Measurements from ENCODE around the gene SYNE2. TPM values are rescaled to one million over a fixed set of nuclear protein-coding genes. Genes with fewer than 3 reads are reported as not detected.
"Not testable (repeated sequence)": the region's sequence is repeated elsewhere in the genome, so short reads cannot be mapped to it uniquely, and the experiment has no call there.

Gene SYNE2
- total and polyA plus RNA-seq, 9 donors, result 29.1 to 66.9 (median 50.0) TPM

DNA sequence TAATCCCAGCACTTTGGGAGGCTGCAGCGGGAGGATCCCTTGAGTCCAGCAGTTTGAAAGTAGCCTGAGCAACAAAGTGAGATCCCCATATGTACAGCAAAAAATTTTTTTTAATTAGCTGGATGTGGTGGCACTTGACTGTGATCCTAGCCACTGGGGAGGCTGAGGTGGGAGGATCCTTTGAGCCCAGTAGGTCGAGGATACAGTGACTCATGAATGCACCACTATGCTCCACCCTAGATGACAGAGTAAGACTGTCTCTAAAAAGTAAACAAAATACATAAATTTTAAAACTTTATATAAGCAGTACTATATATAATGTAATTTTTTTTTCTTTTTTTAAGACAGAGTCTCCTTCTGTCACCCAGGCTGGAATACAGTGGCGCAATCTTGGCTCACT is 326.0 kb downstream of the SYNE2 start:
- Histone ChIP-seq H3K4me3 (ENCODE audit: low read length) (no peak overlapping the region), H3K4me1 (ENCODE audit: control insufficient read depth, insufficient read depth, low read length) (no peaks in the 10 kb centered on the region), H3K36me3 (ENCODE audit: control insufficient read depth, insufficient read depth, low read length) (peaks cover 11% of the 10 kb centered on the region), H3K9me3 (replicated peaks; ENCODE audit: control insufficient read depth, low read depth, low read length) (no peaks in the 10 kb centered on the region), H3K27ac (ENCODE audit: low read length) (no peak overlapping the region), H3K27me3 (ENCODE audit: control insufficient read depth, insufficient read depth, low read length) (no peaks in the 10 kb centered on the region)
- WGBS (ENCODE audit: insufficient coverage), result 80% methylated on average over 1 of the region's 3 CpGs
- DNase-seq, result no peak

DNA sequence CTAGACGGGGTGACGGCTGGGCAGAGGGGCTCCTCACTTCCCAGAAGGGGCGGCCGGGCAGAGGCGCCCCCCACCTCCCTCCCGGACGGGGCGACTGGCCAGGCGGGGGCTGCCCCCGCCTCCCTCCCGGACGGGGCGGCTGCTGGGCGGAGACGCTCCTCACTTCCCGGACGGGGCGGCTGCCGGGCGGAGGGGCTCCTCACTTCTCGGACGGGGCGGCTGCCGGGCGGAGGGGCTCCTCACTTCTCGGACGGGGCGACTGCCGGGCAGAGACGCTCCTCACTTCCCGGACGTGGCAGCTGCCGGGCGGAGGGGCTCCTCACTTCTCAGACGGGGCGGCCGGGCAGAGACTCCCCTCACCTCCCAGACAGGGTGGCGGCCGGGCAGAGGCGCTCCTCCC is 330.1 kb downstream of the SYNE2 start:
- peaks cover 19% of the 10 kb centered on the region for H3K36me3 ChIP-seq (ENCODE audit: control insufficient read depth, insufficient read depth, low read length)
- not testable (repeated sequence) for H3K9me3 ChIP-seq (replicated peaks; ENCODE audit: control insufficient read depth, low read depth, low read length); H3K27ac ChIP-seq (ENCODE audit: low read length)

DNA sequence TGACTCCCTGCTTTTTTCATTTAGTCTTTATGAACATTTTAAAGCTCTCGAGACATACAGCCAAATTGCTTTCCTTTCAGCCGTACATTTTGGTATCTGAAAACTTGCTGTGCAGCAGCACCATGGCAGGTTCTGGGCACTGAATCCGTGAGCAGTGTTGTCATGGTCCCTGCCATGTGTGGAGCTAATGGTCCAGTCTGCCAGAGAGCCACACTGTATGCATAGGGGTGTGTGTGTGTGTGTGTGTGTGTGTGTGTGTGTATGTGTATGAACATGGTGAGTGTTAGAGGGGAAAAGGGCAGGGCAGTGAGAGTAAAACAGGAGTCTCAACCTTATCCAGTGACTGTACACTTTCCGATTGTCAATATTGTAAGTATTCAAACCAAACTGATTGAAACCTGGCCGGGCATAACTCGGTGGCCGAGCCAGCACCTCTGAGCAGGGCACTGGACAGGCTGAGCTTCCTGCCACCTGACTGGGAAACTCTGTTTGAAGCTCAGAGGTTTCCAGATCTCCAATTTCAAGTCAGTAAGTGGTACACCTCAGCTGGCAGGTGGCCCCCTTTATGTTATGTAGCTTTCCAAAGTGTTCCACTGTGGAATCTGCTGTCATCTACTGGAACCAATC is 331.4 kb downstream of the SYNE2 start:
- no peak for DNase-seq
- H3K27ac ChIP-seq (ENCODE audit: low read length), result no peak overlapping the region
- H3K4me1 ChIP-seq (ENCODE audit: control insufficient read depth, insufficient read depth, low read length), result no peaks in the 10 kb centered on the region
- no peaks in the 10 kb centered on the region for H3K27me3 ChIP-seq (ENCODE audit: control insufficient read depth, insufficient read depth, low read length)
- H3K36me3 ChIP-seq (ENCODE audit: control insufficient read depth, insufficient read depth, low read length), result peaks cover 20% of the 10 kb centered on the region
- no peaks in the 10 kb centered on the region for H3K9me3 ChIP-seq (replicated peaks; ENCODE audit: control insufficient read depth, low read depth, low read length)
- H3K4me3 ChIP-seq (ENCODE audit: low read length), result no peak overlapping the region
- WGBS (ENCODE audit: insufficient coverage), result 90% methylated on average over 7 of the region's 7 CpGs

More for the DNA sequence above, 330.1 kb downstream of the SYNE2 start:
- WGBS (ENCODE audit: insufficient coverage), result 99% methylated on average over 31 of the region's 40 CpGs
- H3K4me1 ChIP-seq (ENCODE audit: control insufficient read depth, insufficient read depth, low read length); DNase-seq; H3K27me3 ChIP-seq (ENCODE audit: control insufficient read depth, insufficient read depth, low read length); H3K4me3 ChIP-seq (ENCODE audit: low read length): not testable (repeated sequence)

DNA sequence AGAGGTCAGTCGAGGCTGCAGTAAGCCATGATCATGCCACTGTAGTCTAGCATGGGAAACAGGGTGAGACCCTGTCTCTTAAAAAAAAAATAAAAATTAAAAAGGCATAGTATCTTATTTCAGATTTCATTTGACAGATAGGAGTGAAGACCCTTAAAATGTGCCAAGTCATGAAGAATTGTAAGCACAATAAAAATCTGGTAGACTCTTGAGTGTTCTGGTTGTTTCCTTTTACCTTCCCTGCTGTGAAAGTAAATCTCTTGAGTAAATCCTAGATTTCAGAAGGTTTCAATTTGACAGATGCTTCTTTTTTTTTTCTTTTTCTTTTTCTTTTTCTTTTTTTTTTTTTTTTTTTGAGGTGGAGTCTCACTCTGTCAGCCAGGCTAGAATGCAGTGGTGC is 332.4 kb downstream of the SYNE2 start:
- no peaks in the 10 kb centered on the region for H3K27me3 ChIP-seq (ENCODE audit: control insufficient read depth, insufficient read depth, low read length)
- WGBS (ENCODE audit: insufficient coverage), result 100% methylated on average over 1 of the region's 1 CpG
- no peaks in the 10 kb centered on the region for H3K9me3 ChIP-seq (replicated peaks; ENCODE audit: control insufficient read depth, low read depth, low read length)
- peaks cover 23% of the 10 kb centered on the region for H3K36me3 ChIP-seq (ENCODE audit: control insufficient read depth, insufficient read depth, low read length)
- DNase-seq, result no peak
- H3K4me1 ChIP-seq (ENCODE audit: control insufficient read depth, insufficient read depth, low read length), result no peaks in the 10 kb centered on the region
- no peak overlapping the region for H3K27ac ChIP-seq (ENCODE audit: low read length)
- H3K4me3 ChIP-seq (ENCODE audit: low read length), result no peak overlapping the region

DNA sequence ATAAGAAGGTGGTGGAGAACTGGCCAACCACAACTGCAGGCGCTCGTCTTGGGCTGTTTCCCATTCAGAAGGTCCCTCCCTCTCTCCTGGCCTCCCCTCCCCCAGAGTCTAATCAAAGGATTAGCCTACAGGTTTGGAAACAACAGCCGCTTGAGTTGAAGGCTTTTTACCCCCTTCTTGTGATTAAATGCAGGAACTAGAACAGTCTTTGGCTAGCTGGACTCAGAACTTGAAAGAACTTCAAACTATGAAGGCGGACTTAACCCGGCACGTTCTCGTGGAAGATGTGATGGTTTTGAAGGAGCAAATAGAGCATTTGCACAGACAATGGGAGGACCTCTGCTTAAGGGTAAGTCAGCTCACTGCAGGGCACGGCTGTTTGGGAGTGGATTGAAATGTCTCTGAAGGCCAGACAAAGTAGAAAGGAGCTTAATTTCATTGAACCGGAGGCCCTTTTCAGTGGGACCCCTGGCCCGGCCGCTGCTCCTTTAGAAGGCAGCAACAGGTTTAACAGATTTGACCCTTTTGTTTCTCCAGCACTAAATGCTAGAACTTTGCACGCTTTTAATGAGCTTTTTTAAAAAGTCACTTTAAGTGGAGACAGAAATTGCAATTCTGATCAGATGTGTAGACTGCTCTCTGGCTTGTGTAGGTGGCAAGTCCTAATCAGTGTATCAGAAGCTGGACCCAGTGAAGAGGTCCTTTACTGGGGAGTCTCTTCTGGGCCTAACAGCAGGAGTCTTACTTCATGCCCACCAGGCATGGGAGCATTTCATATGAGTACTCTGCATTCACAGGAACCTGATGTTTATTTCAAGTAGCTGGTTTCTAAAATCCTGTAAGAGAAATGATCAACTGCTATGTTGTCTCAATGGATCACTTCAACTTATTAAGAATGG is 333.7 kb downstream of the SYNE2 start:
- 43% methylated on average over 10 of the region's 12 CpGs for WGBS (ENCODE audit: insufficient coverage)
- peaks cover 23% of the 10 kb centered on the region for H3K36me3 ChIP-seq (ENCODE audit: control insufficient read depth, insufficient read depth, low read length)
- no peak overlapping the region for H3K4me3 ChIP-seq (ENCODE audit: low read length)
- H3K27me3 ChIP-seq (ENCODE audit: control insufficient read depth, insufficient read depth, low read length), result no peaks in the 10 kb centered on the region
- no peaks in the 10 kb centered on the region for H3K4me1 ChIP-seq (ENCODE audit: control insufficient read depth, insufficient read depth, low read length)
- DNase-seq, result no peak
- no peak overlapping the region for H3K27ac ChIP-seq (ENCODE audit: low read length)
- H3K9me3 ChIP-seq (replicated peaks; ENCODE audit: control insufficient read depth, low read depth, low read length), result no peaks in the 10 kb centered on the region

DNA sequence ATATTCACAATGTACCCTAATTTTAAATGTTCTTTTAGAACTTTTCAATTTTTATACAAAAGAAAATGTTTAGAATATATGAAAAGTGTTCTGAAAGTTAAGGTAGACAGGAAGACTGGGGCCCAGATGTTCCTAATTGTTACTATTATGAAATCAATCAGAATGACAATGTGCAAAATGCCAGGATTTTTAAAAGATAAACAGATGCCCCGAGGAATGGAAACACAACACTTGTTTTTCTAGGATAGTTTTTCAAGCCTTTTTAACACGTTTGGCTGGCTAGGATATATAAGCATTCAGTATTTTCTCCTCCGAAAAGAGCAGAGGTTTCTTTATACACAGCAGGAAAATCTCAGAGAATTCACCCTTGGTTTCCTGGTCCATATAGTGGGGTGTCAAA is 334.5 kb downstream of the SYNE2 start:
- H3K4me3 ChIP-seq (ENCODE audit: low read length), result no peak overlapping the region
- DNase-seq, result no peak
- WGBS (ENCODE audit: insufficient coverage), result no CpG with 5 or more reads among the region's 3 CpGs
- H3K27ac ChIP-seq (ENCODE audit: low read length), result no peak overlapping the region
- H3K27me3 ChIP-seq (ENCODE audit: control insufficient read depth, insufficient read depth, low read length), result no peaks in the 10 kb centered on the region
- H3K9me3 ChIP-seq (replicated peaks; ENCODE audit: control insufficient read depth, low read depth, low read length), result no peaks in the 10 kb centered on the region
- H3K36me3 ChIP-seq (ENCODE audit: control insufficient read depth, insufficient read depth, low read length), result peaks cover 28% of the 10 kb centered on the region
- H3K4me1 ChIP-seq (ENCODE audit: control insufficient read depth, insufficient read depth, low read length), result no peaks in the 10 kb centered on the region

DNA sequence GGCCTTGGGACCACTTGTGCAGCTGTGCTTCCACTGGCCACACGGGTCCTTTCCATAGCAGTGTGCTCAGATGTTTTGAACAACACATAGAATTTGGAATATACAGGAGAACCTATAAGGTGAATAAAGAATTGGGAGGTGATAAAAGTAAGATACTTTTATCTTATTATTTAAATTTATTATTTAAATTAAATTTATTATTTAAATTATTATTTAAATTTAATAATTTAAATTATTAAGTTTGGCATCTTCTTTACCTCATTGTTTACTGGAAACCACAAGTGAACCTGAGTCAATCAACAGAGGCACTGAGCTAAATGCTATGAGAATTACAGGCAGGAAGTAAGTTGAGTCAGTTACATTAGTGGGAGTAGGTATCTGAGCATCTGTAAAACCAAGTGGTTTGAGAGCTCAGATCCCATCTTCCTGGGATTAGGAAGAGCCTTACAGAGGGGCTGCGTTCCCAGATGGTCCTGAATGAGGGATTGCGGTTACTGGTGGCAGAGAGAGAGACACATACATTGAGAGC is 338.2 kb downstream of the SYNE2 start:
- H3K4me1 ChIP-seq (ENCODE audit: control insufficient read depth, insufficient read depth, low read length), result no peaks in the 10 kb centered on the region
- no peak overlapping the region for H3K4me3 ChIP-seq (ENCODE audit: low read length)
- WGBS (ENCODE audit: insufficient coverage), result 100% methylated on average over 2 of the region's 3 CpGs
- H3K9me3 ChIP-seq (replicated peaks; ENCODE audit: control insufficient read depth, low read depth, low read length), result no peaks in the 10 kb centered on the region
- H3K27me3 ChIP-seq (ENCODE audit: control insufficient read depth, insufficient read depth, low read length), result no peaks in the 10 kb centered on the region
- peaks cover 26% of the 10 kb centered on the region for H3K36me3 ChIP-seq (ENCODE audit: control insufficient read depth, insufficient read depth, low read length)
- no peak overlapping the region for H3K27ac ChIP-seq (ENCODE audit: low read length)
- no peak for DNase-seq

DNA sequence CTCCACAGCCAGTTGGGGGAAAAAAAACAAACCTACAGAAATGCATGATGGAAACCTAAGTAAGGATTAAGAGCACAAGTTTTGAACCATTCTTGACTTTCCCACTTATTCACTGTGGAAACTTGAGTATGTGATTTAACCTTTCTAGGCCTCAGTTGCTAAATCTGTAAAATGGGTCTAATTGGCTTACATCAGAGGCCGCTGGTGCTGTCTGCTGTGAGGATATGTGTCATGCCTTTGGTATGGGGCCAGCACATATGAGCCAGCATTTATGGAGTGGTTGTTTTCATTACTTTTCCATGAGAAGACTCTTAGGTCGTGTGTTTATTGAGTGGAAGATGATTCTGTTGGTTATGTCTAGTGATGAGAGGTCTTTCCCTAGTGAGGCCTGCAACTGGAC is 339.0 kb downstream of the SYNE2 start:
- no peaks in the 10 kb centered on the region for H3K4me1 ChIP-seq (ENCODE audit: control insufficient read depth, insufficient read depth, low read length)
- no peaks in the 10 kb centered on the region for H3K9me3 ChIP-seq (replicated peaks; ENCODE audit: control insufficient read depth, low read depth, low read length)
- H3K27ac ChIP-seq (ENCODE audit: low read length), result no peak overlapping the region
- H3K36me3 ChIP-seq (ENCODE audit: control insufficient read depth, insufficient read depth, low read length), result peaks cover 21% of the 10 kb centered on the region
- 29% methylated on average over 1 of the region's 2 CpGs for WGBS (ENCODE audit: insufficient coverage)
- no peak for DNase-seq
- no peak overlapping the region for H3K4me3 ChIP-seq (ENCODE audit: low read length)
- no peaks in the 10 kb centered on the region for H3K27me3 ChIP-seq (ENCODE audit: control insufficient read depth, insufficient read depth, low read length)

DNA sequence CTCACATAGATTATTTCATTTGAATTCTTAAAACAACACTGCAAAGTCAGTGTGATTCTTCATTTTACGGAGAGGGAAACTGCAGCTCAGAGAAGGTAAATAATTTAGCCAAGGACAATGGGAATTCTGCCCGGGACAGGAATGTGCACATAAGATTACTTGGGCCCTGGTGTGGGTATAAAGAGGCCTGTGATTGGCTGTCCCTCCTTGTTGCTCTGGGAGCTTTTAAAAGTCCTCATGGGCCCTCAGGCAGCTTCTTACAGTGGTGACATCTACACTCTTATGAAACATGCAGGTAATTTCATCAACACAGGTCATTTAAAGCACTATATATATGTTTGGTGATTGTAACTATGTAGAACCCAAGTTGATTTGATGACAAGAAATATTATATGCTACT is 341.0 kb downstream of the SYNE2 start:
- Histone ChIP-seq H3K36me3 (ENCODE audit: control insufficient read depth, insufficient read depth, low read length) (peaks cover 14% of the 10 kb centered on the region), H3K4me3 (ENCODE audit: low read length) (no peak overlapping the region), H3K9me3 (replicated peaks; ENCODE audit: control insufficient read depth, low read depth, low read length) (no peaks in the 10 kb centered on the region), H3K27me3 (ENCODE audit: control insufficient read depth, insufficient read depth, low read length) (no peaks in the 10 kb centered on the region), H3K4me1 (ENCODE audit: control insufficient read depth, insufficient read depth, low read length) (peaks cover 4% of the 10 kb centered on the region), H3K27ac (ENCODE audit: low read length) (no peak overlapping the region)
- no CpG with 5 or more reads among the region's 2 CpGs for WGBS (ENCODE audit: insufficient coverage)
- no peak for DNase-seq

DNA sequence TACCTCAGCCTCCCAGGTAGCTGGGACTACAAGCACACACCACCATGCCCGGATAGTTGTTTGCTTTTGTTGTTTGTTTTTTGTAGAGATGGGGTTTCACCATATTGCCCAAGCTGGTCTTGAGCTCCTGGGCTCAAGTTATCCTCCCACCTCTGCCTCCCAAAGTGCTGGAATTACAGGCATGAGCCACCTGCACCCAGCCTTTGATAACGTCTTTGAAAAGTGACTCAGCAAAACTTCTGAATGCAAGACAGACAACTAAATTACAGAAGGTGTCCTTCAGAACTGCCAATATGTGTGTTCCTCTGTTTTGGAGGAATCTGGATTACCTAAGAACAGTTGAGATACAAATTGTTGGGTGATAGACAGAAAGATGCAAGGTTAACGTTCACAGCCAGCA is 341.6 kb downstream of the SYNE2 start:
- DNase-seq, result no peak
- peaks cover 4% of the 10 kb centered on the region for H3K4me1 ChIP-seq (ENCODE audit: control insufficient read depth, insufficient read depth, low read length)
- peaks cover 11% of the 10 kb centered on the region for H3K36me3 ChIP-seq (ENCODE audit: control insufficient read depth, insufficient read depth, low read length)
- no peaks in the 10 kb centered on the region for H3K9me3 ChIP-seq (replicated peaks; ENCODE audit: control insufficient read depth, low read depth, low read length)
- no peaks in the 10 kb centered on the region for H3K27me3 ChIP-seq (ENCODE audit: control insufficient read depth, insufficient read depth, low read length)
- 86% methylated on average over 1 of the region's 3 CpGs for whole genome bisulfite sequencing (ENCODE audit: insufficient coverage)
- no peak overlapping the region for H3K4me3 ChIP-seq (ENCODE audit: low read length)
- no peak overlapping the region for H3K27ac ChIP-seq (ENCODE audit: low read length)

Data from muscle of leg (tissue), 11 donors.